WTC11 (cell line): ENCODE data around the gene WAC. TPM values are rescaled to one million over a fixed set of nuclear protein-coding genes. Genes with fewer than 3 reads are reported as not detected.
A peak's percentile ranks its signal among the peaks of the same experiment; 100 is the strongest.

Experiments
- ATAC-seq: fragments of 200-7000 bp; cut with Tn5 transposase; 2 replicates; pipeline ENCODE4 v1.10.0; 2021; ENCODE audit warnings: mild to moderate bottlenecking, moderate library complexity
- Bru-seq: library from RNA; stranded (reverse); fragments of 400-500 nt; gene quantifications from one replicate; lab custom pipeline; 2021; lab: Mats Ljungman, UMichigan
- CTCF ChIA-PET: fragments of 300-600 bp; sonication (Branson Sonifier 250); formaldehyde crosslinking; loops from one replicate; lab custom pipeline; 2021; ENCODE audit warnings: antibody characterized with exemption; lab: Charles Lee
- POLR2A ChIA-PET: fragments of 350-600 bp; sonication (Branson Sonifier 250); formaldehyde crosslinking; loops from one replicate; lab custom pipeline; 2021; ENCODE audit warnings: antibody characterized with exemption; lab: Charles Lee
- DNase-seq: peaks from one replicate; pipeline ENCODE4 v3.0.0; 2021; ENCODE audit warnings: low spot score
- H3K27ac Mint-ChIP-seq: 2 replicates; pipeline ENCODE4 v1.8.0; 2021; ENCODE audit warnings: mixed read lengths
- H3K27me3 Mint-ChIP-seq: 2 replicates; pipeline ENCODE4 v1.8.0; 2021; ENCODE audit warnings: low read depth, mild to moderate bottlenecking, moderate library complexity, mixed read lengths
- H3K36me3 Mint-ChIP-seq: 2 replicates; pipeline ENCODE4 v1.8.0; 2021; ENCODE audit warnings: mixed read lengths
- H3K4me1 Mint-ChIP-seq: 2 replicates; pipeline ENCODE4 v1.8.0; 2022; ENCODE audit warnings: mixed read lengths
- H3K4me3 Mint-ChIP-seq: 2 replicates; pipeline ENCODE4 v1.8.0; 2021; ENCODE audit warnings: mild to moderate bottlenecking, moderate library complexity, mixed read lengths
- H3K9me3 Mint-ChIP-seq: 2 replicates; pipeline ENCODE4 v1.8.0; 2021; ENCODE audit warnings: mixed read lengths
- ARID4B ChIP-seq: sonication (generic); formaldehyde crosslinking; IDR thresholded peaks from 2 replicates; pipeline ENCODE4 v1.8.0; 2023; ENCODE audit warnings: missing genetic modification reagents, mild to moderate bottlenecking, borderline replicate concordance
- CREM ChIP-seq: sonication (generic); formaldehyde crosslinking; IDR thresholded peaks from 2 replicates; pipeline ENCODE4 v1.8.1; 2022; ENCODE audit warnings: mild to moderate bottlenecking, missing genetic modification reagents, moderate library complexity
- E2F4 ChIP-seq: sonication (generic); formaldehyde crosslinking; IDR thresholded peaks from 2 replicates; pipeline ENCODE4 v1.8.1; 2022; ENCODE audit warnings: low read depth, mild to moderate bottlenecking, moderate library complexity, missing genetic modification reagents, borderline replicate concordance
- E2F5 ChIP-seq: sonication (generic); formaldehyde crosslinking; IDR thresholded peaks from 2 replicates; pipeline ENCODE4 v1.8.1; 2022; ENCODE audit warnings: mild to moderate bottlenecking, moderate library complexity, missing genetic modification reagents
- ETV6 ChIP-seq: sonication (generic); formaldehyde crosslinking; IDR thresholded peaks from 2 replicates; pipeline ENCODE4 v1.8.1; 2022; ENCODE audit warnings: mild to moderate bottlenecking, missing genetic modification reagents
- GABPB1 ChIP-seq: sonication (generic); formaldehyde crosslinking; IDR thresholded peaks from 2 replicates; pipeline ENCODE4 v1.8.1; 2023; ENCODE audit warnings: mild to moderate bottlenecking, missing genetic modification reagents
- HMGXB4 ChIP-seq: sonication (generic); formaldehyde crosslinking; IDR thresholded peaks from 2 replicates; pipeline ENCODE4 v1.8.1; 2023; ENCODE audit warnings: mild to moderate bottlenecking, moderate library complexity, missing genetic modification reagents
- IRF1 ChIP-seq: sonication (generic); formaldehyde crosslinking; IDR thresholded peaks from 2 replicates; pipeline ENCODE4 v1.8.0; 2023; ENCODE audit warnings: missing genetic modification reagents
- JUN ChIP-seq: sonication (generic); formaldehyde crosslinking; IDR thresholded peaks from 2 replicates; pipeline ENCODE4 v1.8.0; 2023; ENCODE audit warnings: mild to moderate bottlenecking, missing genetic modification reagents
- MAX ChIP-seq: sonication (generic); formaldehyde crosslinking; IDR thresholded peaks from 2 replicates; pipeline ENCODE4 v1.8.0; 2022; ENCODE audit warnings: mild to moderate bottlenecking, missing genetic modification reagents
- MLX ChIP-seq: sonication (generic); formaldehyde crosslinking; IDR thresholded peaks from 2 replicates; pipeline ENCODE4 v1.8.1; 2023; ENCODE audit warnings: mild to moderate bottlenecking, missing genetic modification reagents, moderate library complexity
- MXD4 ChIP-seq: fragments of 250-450 bp; sonication (Bioruptor Pico); IDR thresholded peaks from 2 replicates; pipeline ENCODE4 v1.8.0; 2021; ENCODE audit warnings: mild to moderate bottlenecking, moderate library complexity, borderline replicate concordance
- OVOL2 ChIP-seq: fragments of 250-450 bp; sonication (Bioruptor Pico); IDR thresholded peaks from 2 replicates; pipeline ENCODE4 v1.9.0; 2021; ENCODE audit warnings: mild to moderate bottlenecking, borderline replicate concordance
- SOX15 ChIP-seq: fragments of 250-450 bp; sonication (Bioruptor Pico); IDR thresholded peaks from 2 replicates; pipeline ENCODE4 v1.9.0; 2021; ENCODE audit warnings: mild to moderate bottlenecking
- TEAD1 ChIP-seq: sonication (generic); formaldehyde crosslinking; IDR thresholded peaks from 2 replicates; pipeline ENCODE4 v1.8.0; 2022; ENCODE audit warnings: mild to moderate bottlenecking, missing genetic modification reagents
- USF1 ChIP-seq: sonication (generic); formaldehyde crosslinking; IDR thresholded peaks from 2 replicates; pipeline ENCODE4 v1.8.0; 2022; ENCODE audit warnings: mild to moderate bottlenecking, missing genetic modification reagents
- ZBTB21 ChIP-seq: sonication (generic); formaldehyde crosslinking; IDR thresholded peaks from 2 replicates; pipeline ENCODE4 v1.8.1; 2023; ENCODE audit warnings: mild to moderate bottlenecking, missing genetic modification reagents, borderline replicate concordance
- ZBTB43 ChIP-seq: sonication (generic); formaldehyde crosslinking; IDR thresholded peaks from 2 replicates; pipeline ENCODE4 v1.8.1; 2023; ENCODE audit warnings: mild to moderate bottlenecking, missing genetic modification reagents
- ZNF219 ChIP-seq: sonication (generic); formaldehyde crosslinking; IDR thresholded peaks from 2 replicates; pipeline ENCODE4 v1.8.0; 2023; ENCODE audit warnings: missing genetic modification reagents, mild to moderate bottlenecking, borderline replicate concordance
- ZNF232 ChIP-seq: sonication (generic); formaldehyde crosslinking; IDR thresholded peaks from 2 replicates; pipeline ENCODE4 v1.8.0; 2022; ENCODE audit warnings: mild to moderate bottlenecking, missing genetic modification reagents
- ZNF317 ChIP-seq: sonication (generic); formaldehyde crosslinking; IDR thresholded peaks from 2 replicates; pipeline ENCODE4 v1.8.1; 2023; ENCODE audit warnings: low read depth, mild to moderate bottlenecking, moderate library complexity, missing genetic modification reagents, borderline replicate concordance
- long read RNA-seq, 3 experiments: library from RNA in 1 of 3; library from capped mRNA in 1 of 3; library from polyadenylated mRNA in 1 of 3; unstranded in 2 of 3; stranded (forward) in 1 of 3; transcript quantifications; one replicate each; pipeline ENCODE4 v2.0.0, GENCODE V29; 2021
- total RNA-seq: library from RNA; stranded (reverse); gene quantifications from 3 replicates; pipeline ENCODE4 v1.2.3, GENCODE V29; 2021

The WAC gene
- total RNA-seq, result 108 to 115 TPM (median 111 TPM) in 3 replicates
- Bru-seq, nascent RNA, result percentile 97 among the genes with signal in this experiment
- long read RNA-seq, experiment 1, full-length matches to known transcripts, result 123 of 269 reads
- long read RNA-seq, experiment 1, partial matches to known transcripts, result 49 of 269 reads
- long read RNA-seq, experiment 1, other reads (novel, unspliced or antisense), result 97 of 269 reads
- long read RNA-seq, experiment 2, full-length matches to known transcripts, result 22 of 115 reads
- long read RNA-seq, experiment 2, partial matches to known transcripts, result 52 of 115 reads
- long read RNA-seq, experiment 2, other reads (novel, unspliced or antisense), result 41 of 115 reads
- long read RNA-seq, experiment 3, full-length matches to known transcripts, result 2 of 8 reads
- long read RNA-seq, experiment 3, partial matches to known transcripts, result 0 of 8 reads
- long read RNA-seq, experiment 3, other reads (novel, unspliced or antisense), result 6 of 8 reads

GRCh38 chr10:28532337-28533185 is at the start of gene WAC:
Gene WAC, plus strand, starts transcription at chr10:28533118. Its CDS starts 462 bp downstream, at chr10:28533580.
- CTCF ChIA-PET, result interaction anchor here (0.7 kb wide), 3 partner anchors 31 to 73 kb away, joined by 3 to 4 read pairs (median 3); no protein-coding TSS in a partner anchor
- Mint-ChIP-seq H3K27me3 (no peaks in the 10 kb centered on the region), H3K36me3 (peaks cover 35% of the 10 kb centered on the region), H3K4me3 (peak within 1 kb of the TSS; percentile 97), H3K9me3 (no peaks in the 10 kb centered on the region), H3K4me1 (peaks cover 32% of the 10 kb centered on the region), H3K27ac (peak within 1 kb of the TSS; percentile 100)
- peak; percentile 97 for DNase-seq
- POLR2A ChIA-PET, result interaction anchor here (0.7 to 1.0 kb wide), 3 partner anchors 20 to 73 kb away, joined by 3 to 4 read pairs (median 4); no protein-coding TSS in a partner anchor
- ATAC-seq, result peak; percentile 92
- TF ChIP-seq ZNF232 (CRISPR knock-in tag), result peak; percentile 30; the same call in 1 of the 2 replicates
- no peak for TF ChIP-seq ZBTB43 (CRISPR knock-in tag)
- no peak for TF ChIP-seq SOX15 (CRISPR knock-in tag)
- peak; percentile 12; the same call in 1 of the 2 replicates for TF ChIP-seq E2F4 (CRISPR knock-in tag)
- TF ChIP-seq TEAD1 (CRISPR knock-in tag), result peak; percentile 75; the same call in 1 of the 2 replicates
- TF ChIP-seq GABPB1 (CRISPR knock-in tag), result 0 out of 2 replicates have a peak, but pooled peaks have one; percentile 50
- TF ChIP-seq MLX (CRISPR knock-in tag), result no peak
- peak; percentile 34; the same call in 1 of the 2 replicates for TF ChIP-seq IRF1
- TF ChIP-seq OVOL2 (CRISPR knock-in tag), result no peak; the same call in 1 of the 2 replicates
- TF ChIP-seq ZNF317 (CRISPR knock-in tag), result no peak
- TF ChIP-seq MXD4, result no peak
- peak; percentile 71 for TF ChIP-seq CREM
- TF ChIP-seq JUN (CRISPR knock-in tag), result peak; percentile 61
- peak; percentile 79; the same call in 1 of the 2 replicates for TF ChIP-seq ZBTB21 (CRISPR knock-in tag)
- TF ChIP-seq USF1 (CRISPR knock-in tag), result peak; percentile 61; the same call in 1 of the 2 replicates
- TF ChIP-seq ETV6, result peak; percentile 93
- TF ChIP-seq E2F5 (CRISPR knock-in tag), result peak; percentile 28
- TF ChIP-seq ZNF219 (CRISPR knock-in tag), result peak; percentile 83; the same call in 1 of the 2 replicates
- TF ChIP-seq ARID4B (CRISPR knock-in tag), result peak; percentile 94
- TF ChIP-seq MAX (CRISPR knock-in tag), result peak; percentile 82
- TF ChIP-seq HMGXB4, result peak; percentile 94
